ENCODE data around the gene CPM.

CPM gene

GRCh38 chr12:68970306-68970705, 37.3 kb upstream of the CPM start:
- Histone ChIP-seq H3K9me3 (ENCODE audit: control insufficient read depth, low read depth, low read length) (no peaks in the 10 kb centered on the region), H3K36me3 (ENCODE audit: control insufficient read depth, low read depth, low read length) (no peaks in the 10 kb centered on the region), H3K4me3 (ENCODE audit: low read length) (no peak overlapping the region), H3K27ac (ENCODE audit: low read length) (no peak overlapping the region), H3K4me1 (ENCODE audit: control insufficient read depth, low read depth, low read length) (no peaks in the 10 kb centered on the region), H3K27me3 (ENCODE audit: control insufficient read depth, insufficient read depth, low read length) (no peaks in the 10 kb centered on the region), H3K9ac (ENCODE audit: low read length) (no peak overlapping the region)

DNA sequence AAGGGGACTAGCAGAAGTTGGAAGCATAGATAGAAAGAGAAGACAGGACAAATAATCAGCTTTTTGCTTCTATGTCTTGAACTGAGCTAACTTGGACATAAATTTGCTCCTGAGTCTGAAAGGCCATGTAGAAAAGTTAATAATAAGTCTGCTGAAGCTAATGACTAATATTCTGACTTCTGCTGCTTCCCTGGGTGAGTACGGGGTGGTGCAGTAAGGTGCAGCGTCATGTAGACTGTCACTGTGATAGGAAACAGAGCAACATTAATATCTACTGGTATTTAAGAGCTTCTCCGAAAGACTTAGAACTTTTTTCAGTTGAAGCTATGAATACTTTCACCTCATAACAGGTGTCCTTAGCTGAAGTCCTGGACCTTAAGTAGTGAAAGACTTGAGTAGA, 34.1 kb upstream of the CPM start:
- peaks cover 7% of the 10 kb centered on the region for H3K4me1 ChIP-seq (ENCODE audit: control insufficient read depth, low read depth, low read length)
- no peaks in the 10 kb centered on the region for H3K27me3 ChIP-seq (ENCODE audit: control insufficient read depth, insufficient read depth, low read length)

GRCh38 chr12:68963856-68964745, 31.1 kb upstream of the CPM start:
- no peaks in the 10 kb centered on the region for H3K36me3 ChIP-seq (ENCODE audit: control insufficient read depth, low read depth, low read length)
- H3K4me3 ChIP-seq (ENCODE audit: low read length): no peak overlapping the region
- no peaks in the 10 kb centered on the region for H3K9me3 ChIP-seq (ENCODE audit: control insufficient read depth, low read depth, low read length)
- H3K9ac ChIP-seq (ENCODE audit: low read length): no peak overlapping the region
- H3K4me1 ChIP-seq (ENCODE audit: control insufficient read depth, low read depth, low read length): peaks cover 7% of the 10 kb centered on the region
- H3K27ac ChIP-seq (ENCODE audit: low read length): no peak overlapping the region
- H3K27me3 ChIP-seq (ENCODE audit: control insufficient read depth, insufficient read depth, low read length): no peaks in the 10 kb centered on the region

More for the DNA sequence above, 34.1 kb upstream of the CPM start:
- Histone ChIP-seq H3K27ac (ENCODE audit: low read length) (no peak overlapping the region), H3K9me3 (ENCODE audit: control insufficient read depth, low read depth, low read length) (no peaks in the 10 kb centered on the region), H3K9ac (ENCODE audit: low read length) (no peak overlapping the region), H3K4me3 (ENCODE audit: low read length) (no peak overlapping the region), H3K36me3 (ENCODE audit: control insufficient read depth, low read depth, low read length) (no peaks in the 10 kb centered on the region)

DNA sequence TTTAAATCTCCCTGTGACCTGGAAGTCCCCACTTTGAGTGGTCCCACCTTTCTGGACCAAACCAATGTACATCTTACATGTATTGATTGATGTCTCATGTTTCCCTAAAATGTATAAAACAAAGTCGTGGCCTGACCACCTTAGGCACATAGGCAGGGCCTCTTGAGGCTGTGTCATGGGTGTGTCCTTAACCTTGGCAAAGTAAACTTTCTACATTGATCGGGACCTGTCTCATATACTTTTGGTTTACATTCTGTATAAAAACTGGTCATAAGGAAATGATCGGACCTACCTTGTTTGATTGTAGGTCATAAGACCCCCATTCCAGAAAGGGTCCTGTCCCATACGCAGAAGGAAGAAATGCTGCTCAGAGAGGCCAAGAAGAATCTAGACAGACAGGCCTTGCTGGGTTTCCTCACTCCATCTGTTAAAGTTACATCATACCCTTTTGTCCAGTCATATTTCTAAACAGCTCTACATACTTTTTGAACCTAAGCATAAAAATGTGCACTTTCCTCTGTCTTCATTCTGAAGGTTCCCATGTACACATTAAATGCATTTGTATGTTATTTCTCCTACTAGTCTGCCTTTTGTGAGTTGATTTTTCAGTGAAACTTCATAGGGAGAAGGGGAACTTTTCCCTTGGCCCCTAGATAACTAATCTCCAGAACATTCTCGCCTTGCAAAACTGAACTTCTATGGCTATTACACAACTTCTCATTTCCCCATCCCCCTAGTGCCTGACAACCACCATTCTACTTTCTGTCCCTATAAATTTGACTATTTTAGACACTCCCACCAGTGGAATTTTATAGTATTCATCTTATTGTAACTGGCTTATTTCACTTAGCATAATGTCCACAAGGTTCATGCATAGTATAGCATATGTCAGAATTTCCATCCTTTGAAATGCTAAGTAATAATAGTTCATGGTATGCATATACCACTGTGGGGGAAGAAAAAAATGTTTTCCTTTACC, 30.2 kb upstream of the CPM start:
- Histone ChIP-seq H3K9me3 (ENCODE audit: control insufficient read depth, low read depth, low read length) (no peaks in the 10 kb centered on the region), H3K36me3 (ENCODE audit: control insufficient read depth, low read depth, low read length) (no peaks in the 10 kb centered on the region), H3K4me1 (ENCODE audit: control insufficient read depth, low read depth, low read length) (peaks cover 7% of the 10 kb centered on the region), H3K9ac (ENCODE audit: low read length) (no peak overlapping the region), H3K27me3 (ENCODE audit: control insufficient read depth, insufficient read depth, low read length) (no peaks in the 10 kb centered on the region), H3K27ac (ENCODE audit: low read length) (no peak overlapping the region), H3K4me3 (ENCODE audit: low read length) (no peak overlapping the region)

GRCh38 chr12:68959891-68960464, 27.0 kb upstream of the CPM start:
- H3K27me3 ChIP-seq (ENCODE audit: control insufficient read depth, insufficient read depth, low read length): no peaks in the 10 kb centered on the region
- no peak overlapping the region for H3K9ac ChIP-seq (ENCODE audit: low read length)
- no peaks in the 10 kb centered on the region for H3K9me3 ChIP-seq (ENCODE audit: control insufficient read depth, low read depth, low read length)
- H3K36me3 ChIP-seq (ENCODE audit: control insufficient read depth, low read depth, low read length): no peaks in the 10 kb centered on the region
- H3K27ac ChIP-seq (ENCODE audit: low read length): no peak overlapping the region
- no peak overlapping the region for H3K4me3 ChIP-seq (ENCODE audit: low read length)
- peaks cover 7% of the 10 kb centered on the region for H3K4me1 ChIP-seq (ENCODE audit: control insufficient read depth, low read depth, low read length)

- H3K27ac ChIP-seq (ENCODE audit: low read length): no peak overlapping the region
- no peaks in the 10 kb centered on the region for H3K9me3 ChIP-seq (ENCODE audit: control insufficient read depth, low read depth, low read length)
- no peaks in the 10 kb centered on the region for H3K36me3 ChIP-seq (ENCODE audit: control insufficient read depth, low read depth, low read length)
- no peaks in the 10 kb centered on the region for H3K27me3 ChIP-seq (ENCODE audit: control insufficient read depth, insufficient read depth, low read length)
- H3K9ac ChIP-seq (ENCODE audit: low read length): no peak overlapping the region
- peaks cover 7% of the 10 kb centered on the region for H3K4me1 ChIP-seq (ENCODE audit: control insufficient read depth, low read depth, low read length)
- no peak overlapping the region for H3K4me3 ChIP-seq (ENCODE audit: low read length)
Observed at GRCh38 chr12:68959143-68959858, 26.3 kb upstream of the CPM start.

DNA sequence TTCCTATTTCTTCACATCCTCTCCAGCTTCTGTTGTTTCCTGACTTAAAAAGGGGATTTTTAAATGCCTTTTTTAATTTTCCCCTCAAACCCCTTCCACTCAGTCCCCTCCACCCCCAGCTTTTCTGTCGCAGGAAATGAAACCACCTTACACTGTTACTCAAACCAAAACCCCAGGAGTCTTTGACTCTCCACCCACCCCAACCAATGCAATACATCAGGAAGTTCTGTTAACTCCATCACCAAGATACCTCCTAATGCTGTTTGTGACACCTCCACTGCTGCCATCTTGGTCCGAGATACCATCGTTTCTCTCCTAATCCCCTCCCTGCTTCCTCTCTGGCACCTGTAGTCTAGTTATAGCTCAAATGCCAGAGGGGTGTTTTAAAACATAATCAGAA, 25.4 kb upstream of the CPM start:
- H3K27me3 ChIP-seq (ENCODE audit: control insufficient read depth, insufficient read depth, low read length): no peaks in the 10 kb centered on the region
- no peak overlapping the region for H3K27ac ChIP-seq (ENCODE audit: low read length)
- no peaks in the 10 kb centered on the region for H3K9me3 ChIP-seq (ENCODE audit: control insufficient read depth, low read depth, low read length)
- no peak overlapping the region for H3K4me3 ChIP-seq (ENCODE audit: low read length)
- no peak overlapping the region for H3K9ac ChIP-seq (ENCODE audit: low read length)
- H3K4me1 ChIP-seq (ENCODE audit: control insufficient read depth, low read depth, low read length): peaks cover 3% of the 10 kb centered on the region
- no peaks in the 10 kb centered on the region for H3K36me3 ChIP-seq (ENCODE audit: control insufficient read depth, low read depth, low read length)

DNA sequence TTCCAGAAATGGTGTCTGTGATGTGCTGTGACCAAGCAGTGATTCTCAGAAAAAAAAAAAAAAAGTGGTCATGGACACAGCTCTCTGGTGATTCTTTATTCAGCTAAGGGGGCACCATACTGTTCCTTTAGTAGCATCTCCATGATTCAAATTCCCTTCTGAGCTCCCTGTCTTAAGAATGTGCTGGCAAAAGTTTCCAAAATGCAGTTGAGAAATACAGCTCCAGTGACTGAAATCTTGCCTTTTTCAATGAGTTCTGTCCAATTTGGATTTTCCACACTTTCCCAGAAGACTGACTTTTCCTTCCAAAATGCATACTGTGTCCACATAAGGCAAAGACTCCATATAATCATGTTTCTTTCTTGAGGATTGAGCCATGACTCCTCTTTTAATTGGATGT, 24.3 kb upstream of the CPM start:
- H3K36me3 ChIP-seq (ENCODE audit: control insufficient read depth, low read depth, low read length): no peaks in the 10 kb centered on the region

GRCh38 chr12:68956466-68956865, 23.5 kb upstream of the CPM start:
- H3K27ac ChIP-seq (ENCODE audit: low read length): no peak overlapping the region
- H3K27me3 ChIP-seq (ENCODE audit: control insufficient read depth, insufficient read depth, low read length): no peaks in the 10 kb centered on the region
- H3K4me1 ChIP-seq (ENCODE audit: control insufficient read depth, low read depth, low read length): no peaks in the 10 kb centered on the region
- no peaks in the 10 kb centered on the region for H3K36me3 ChIP-seq (ENCODE audit: control insufficient read depth, low read depth, low read length)
- H3K9ac ChIP-seq (ENCODE audit: low read length): no peak overlapping the region
- H3K4me3 ChIP-seq (ENCODE audit: low read length): no peak overlapping the region
- H3K9me3 ChIP-seq (ENCODE audit: control insufficient read depth, low read depth, low read length): no peaks in the 10 kb centered on the region

More for the DNA sequence above, 24.3 kb upstream of the CPM start:
- H3K4me1 ChIP-seq (ENCODE audit: control insufficient read depth, low read depth, low read length): no peaks in the 10 kb centered on the region
- no peak overlapping the region for H3K4me3 ChIP-seq (ENCODE audit: low read length)
- H3K9ac ChIP-seq (ENCODE audit: low read length): no peak overlapping the region
- H3K27me3 ChIP-seq (ENCODE audit: control insufficient read depth, insufficient read depth, low read length): no peaks in the 10 kb centered on the region
- no peaks in the 10 kb centered on the region for H3K9me3 ChIP-seq (ENCODE audit: control insufficient read depth, low read depth, low read length)
- H3K27ac ChIP-seq (ENCODE audit: low read length): no peak overlapping the region

- H3K27me3 ChIP-seq (ENCODE audit: control insufficient read depth, insufficient read depth, low read length): no peaks in the 10 kb centered on the region
- H3K4me3 ChIP-seq (ENCODE audit: low read length): no peak overlapping the region
- H3K9me3 ChIP-seq (ENCODE audit: control insufficient read depth, low read depth, low read length): no peaks in the 10 kb centered on the region
- H3K36me3 ChIP-seq (ENCODE audit: control insufficient read depth, low read depth, low read length): no peaks in the 10 kb centered on the region
- H3K27ac ChIP-seq (ENCODE audit: low read length): no peak overlapping the region
- no peaks in the 10 kb centered on the region for H3K4me1 ChIP-seq (ENCODE audit: control insufficient read depth, low read depth, low read length)
- no peak overlapping the region for H3K9ac ChIP-seq (ENCODE audit: low read length)
Observed at GRCh38 chr12:68954811-68955210, 21.8 kb upstream of the CPM start.

DNA sequence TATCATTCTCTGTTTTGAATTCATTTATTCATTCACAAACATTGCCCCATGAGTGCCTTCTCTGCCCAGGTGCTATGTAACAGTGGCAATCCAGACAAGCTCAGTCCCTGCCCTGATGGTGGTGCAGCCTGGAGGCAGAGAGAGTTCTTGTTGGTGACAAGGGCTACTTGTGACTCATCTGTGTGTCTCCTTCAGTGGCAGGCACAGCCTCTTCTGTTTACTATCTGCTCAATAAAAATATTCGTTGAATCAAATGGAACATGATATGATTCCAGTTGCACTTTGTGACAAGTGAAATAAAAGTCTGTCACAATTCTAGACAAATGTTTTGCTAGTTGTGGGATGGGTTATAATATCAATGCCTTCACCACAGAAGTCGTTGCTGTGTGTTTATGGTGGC, 20.6 kb upstream of the CPM start:
- Histone ChIP-seq H3K27me3 (ENCODE audit: control insufficient read depth, insufficient read depth, low read length) (no peaks in the 10 kb centered on the region), H3K4me3 (ENCODE audit: low read length) (no peak overlapping the region), H3K9me3 (ENCODE audit: control insufficient read depth, low read depth, low read length) (no peaks in the 10 kb centered on the region), H3K27ac (ENCODE audit: low read length) (no peak overlapping the region), H3K9ac (ENCODE audit: low read length) (no peak overlapping the region), H3K4me1 (ENCODE audit: control insufficient read depth, low read depth, low read length) (no peaks in the 10 kb centered on the region), H3K36me3 (ENCODE audit: control insufficient read depth, low read depth, low read length) (no peaks in the 10 kb centered on the region)

Measured in iPS-18a (cell line).